Activated CD4-positive, alpha-beta T cell treated with anti-CD3 and anti-CD28 coated beads, Interleukin-2, amount 50 U/mL, for 24 hours (primary cell): Measurements from ENCODE around the gene LOX.
"Not testable (repeated sequence)": the region's sequence is repeated elsewhere in the genome, so short reads cannot be mapped to it uniquely, and the experiment has no call there.

Experiments
- DNase-seq, 2 donors: peaks; one replicate each; pipeline ENCODE4 v3.0.0-alpha.2; 2020; ENCODE audit warnings: low read depth in 1 of 2, low spot score in 1 of 2

LOX gene

DNA sequence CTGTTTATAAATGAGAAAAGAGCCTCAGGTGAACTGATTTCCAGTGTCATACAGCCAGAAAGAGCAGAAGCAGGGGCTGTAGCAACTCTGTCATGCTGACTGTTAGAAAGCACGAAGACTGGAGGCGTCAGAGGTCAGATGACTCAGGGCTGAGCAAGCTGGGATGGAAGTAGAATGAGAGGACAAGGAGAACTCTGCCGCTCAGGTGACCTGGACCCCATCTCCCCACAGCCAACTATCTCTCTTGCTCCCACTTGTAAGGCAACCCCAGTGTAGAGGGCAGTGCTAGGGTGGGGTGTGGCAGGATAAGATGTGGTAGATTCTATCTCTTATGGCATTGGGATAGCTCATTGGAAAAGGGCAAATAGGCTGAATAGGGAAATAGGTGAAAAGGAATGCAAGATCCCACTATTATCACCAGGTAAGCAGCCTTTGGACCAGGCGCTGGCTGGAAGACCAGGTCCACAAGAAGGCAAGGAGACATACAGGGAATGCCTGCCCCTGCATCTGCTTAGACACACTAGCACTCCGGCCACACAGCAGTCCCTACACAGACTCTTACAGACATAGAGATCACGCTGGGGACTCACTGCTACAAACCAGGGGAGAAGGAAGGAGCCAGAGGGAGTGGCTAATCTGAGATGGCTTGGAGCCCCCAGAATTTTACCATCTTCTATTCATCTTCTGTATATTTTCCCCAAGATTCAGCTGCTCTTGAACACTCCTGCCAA is 21.2 kb upstream of the LOX start:
- no peak for DNase-seq

- no peak for DNase-seq
Measured at GRCh38 chr5:122097391-122097790, 19.3 kb upstream of the LOX start.

DNA sequence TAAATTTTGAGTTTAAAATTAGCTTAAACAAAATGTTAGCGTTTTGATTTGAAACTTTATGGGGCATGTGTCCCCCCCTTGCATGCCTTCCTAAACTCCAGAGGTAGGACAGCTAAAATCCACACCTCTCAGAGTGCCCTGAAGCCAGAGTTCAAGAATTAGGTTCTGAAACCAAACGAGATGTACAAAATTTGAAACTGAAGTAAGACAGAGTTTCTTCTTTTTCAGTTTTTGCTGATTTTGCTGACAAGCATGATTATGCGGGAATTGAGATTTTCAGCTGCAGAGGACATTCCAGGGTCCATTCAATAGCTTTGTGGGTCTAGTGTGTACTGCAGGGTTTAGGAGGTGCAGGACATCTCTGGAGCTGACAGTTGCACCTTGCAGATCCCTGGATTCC is 17.1 kb upstream of the LOX start:
- no peak for DNase-seq

GRCh38 chr5:122094251-122094650 is 16.2 kb upstream of the LOX start:
- not testable (repeated sequence) for DNase-seq

DNA sequence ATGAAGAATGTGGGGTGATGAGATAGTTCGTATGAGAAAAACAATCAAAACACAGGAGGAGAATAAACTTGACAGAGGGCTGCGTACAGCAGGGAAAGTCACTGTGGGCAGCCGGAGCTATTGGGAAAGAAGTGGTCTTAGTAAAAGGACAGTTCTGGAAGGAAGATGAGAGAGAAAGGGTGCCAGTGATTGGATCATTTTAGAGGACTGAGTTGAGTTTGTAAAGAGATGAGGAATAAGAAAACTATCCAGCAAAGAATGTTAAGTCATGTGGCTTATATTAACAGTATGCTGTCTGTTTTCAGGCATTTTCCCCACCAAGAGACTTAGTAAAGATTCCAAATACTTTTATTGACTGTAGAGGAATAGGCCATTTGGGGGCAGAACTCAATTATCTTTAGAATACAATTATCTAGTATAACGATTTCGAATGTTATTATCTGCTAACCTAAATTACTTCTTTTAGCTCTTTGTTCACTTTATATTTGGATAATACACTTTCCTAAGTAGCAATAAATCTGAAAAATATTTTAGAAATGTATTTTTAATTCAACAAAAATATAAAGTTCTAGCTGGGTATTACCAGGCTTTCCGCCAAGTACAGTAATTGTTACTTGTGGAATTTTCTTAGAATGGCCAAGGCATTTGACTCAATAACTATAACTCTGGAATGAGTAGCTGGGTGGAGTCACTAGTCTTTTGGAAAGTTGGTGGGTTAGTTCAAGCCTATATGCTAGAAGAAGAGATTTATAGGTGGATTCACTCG is 15.5 kb upstream of the LOX start:
- DNase-seq, result no peak

- no peak for DNase-seq
Measured at GRCh38 chr5:122091936-122092600, 14.0 kb upstream of the LOX start.

- DNase-seq, result no peak
Measured at GRCh38 chr5:122089096-122090013, 11.3 kb upstream of the LOX start.

- no peak for DNase-seq
Measured at GRCh38 chr5:122085041-122085440, 7.0 kb upstream of the LOX start.

- no peak for DNase-seq
Measured at GRCh38 chr5:122083535-122083934, 5.5 kb upstream of the LOX start.

GRCh38 chr5:122081541-122081940 is 3.5 kb upstream of the LOX start:
- DNase-seq, result no peak

- no peak for DNase-seq
Measured at GRCh38 chr5:122077366-122078115, 518 bp downstream of the LOX start.

GRCh38 chr5:122076669-122077365 is 1.2 kb downstream of the LOX start:
- DNase-seq, result peak in 1 of 2 donors; percentile 14

- no peak for DNase-seq
Measured at GRCh38 chr5:122076050-122076461, 2.0 kb downstream of the LOX start.

GRCh38 chr5:122073864-122074263 is 4.2 kb downstream of the LOX start:
- no peak for DNase-seq

DNA sequence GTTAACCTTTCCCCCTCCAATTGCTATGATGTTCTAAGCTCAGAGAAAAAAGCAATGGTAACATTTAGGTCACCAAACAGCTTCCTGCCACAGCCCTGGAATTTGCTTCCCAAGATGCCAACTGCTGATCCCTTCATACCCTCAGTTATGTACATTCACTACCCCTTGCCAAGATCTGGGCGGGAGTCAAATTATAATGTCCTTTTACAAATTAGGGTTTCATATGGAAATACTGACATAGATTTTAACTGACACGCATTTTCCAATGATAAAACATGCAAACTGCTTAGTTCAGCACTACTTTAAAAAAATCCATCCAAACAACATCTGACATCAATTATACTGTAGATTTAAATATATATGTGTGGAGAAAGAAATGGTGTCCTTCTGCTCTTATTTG is 5.0 kb downstream of the LOX start:
- no peak for DNase-seq

DNA sequence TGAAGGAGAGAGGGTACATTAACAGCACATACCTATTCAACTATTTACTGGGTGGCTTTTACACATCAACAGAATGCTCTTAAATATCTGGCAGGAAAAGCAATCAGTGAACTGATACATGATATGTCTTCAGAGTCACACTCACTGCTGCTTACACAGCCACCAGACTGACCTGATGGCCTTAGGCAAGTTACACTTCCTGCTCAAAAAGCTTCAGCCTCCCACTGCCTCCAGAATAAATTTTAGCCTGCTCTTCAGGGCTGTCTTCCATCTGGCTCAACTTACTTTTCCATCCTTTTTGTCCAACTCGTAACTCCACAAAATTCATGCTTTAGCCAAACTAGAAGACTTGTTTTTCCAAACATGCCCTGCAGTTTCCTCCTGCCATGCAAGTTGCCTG is 10.7 kb downstream of the LOX start:
- DNase-seq, result no peak

DNA sequence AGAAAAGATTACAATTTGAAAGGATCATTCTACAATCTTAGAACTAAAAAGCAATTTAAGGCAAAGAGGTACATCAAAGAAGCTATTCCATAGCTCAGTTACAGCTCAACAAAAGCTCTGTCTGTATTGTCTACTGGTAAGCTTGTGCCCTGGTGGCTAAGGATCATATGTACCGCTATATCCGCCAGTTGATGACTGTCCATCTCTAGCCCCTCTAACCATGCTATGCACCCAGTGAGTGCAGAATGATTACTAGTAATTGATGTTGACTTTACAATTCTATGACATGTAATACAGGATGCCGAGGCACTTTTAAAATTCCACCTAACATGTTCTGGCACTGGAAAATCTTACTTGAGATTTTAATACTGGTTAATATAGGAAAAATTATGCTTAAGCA is 13.1 kb downstream of the LOX start:
- DNase-seq, result no peak

DNA sequence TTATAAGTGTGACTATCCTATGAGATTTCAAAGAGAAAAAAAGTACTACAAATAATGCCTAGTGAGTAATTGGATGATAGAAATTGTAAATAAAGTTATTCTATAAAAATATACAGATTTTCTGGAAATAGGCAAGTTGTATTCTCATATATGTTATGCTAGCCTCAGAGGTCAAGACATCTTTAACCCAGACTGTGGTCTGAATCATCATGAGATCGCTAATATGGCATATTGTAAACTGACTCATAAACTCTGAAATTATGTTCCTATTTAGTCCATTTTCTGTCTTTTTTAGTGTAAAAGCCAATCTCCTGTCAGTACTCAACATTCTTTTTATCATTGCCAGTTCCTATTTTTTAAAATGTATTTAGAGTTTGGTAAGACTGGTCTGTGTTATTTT is 14.2 kb downstream of the LOX start:
- DNase-seq, result no peak

GRCh38 chr5:122062205-122062604 is 15.9 kb downstream of the LOX start:
- DNase-seq, result no peak

DNA sequence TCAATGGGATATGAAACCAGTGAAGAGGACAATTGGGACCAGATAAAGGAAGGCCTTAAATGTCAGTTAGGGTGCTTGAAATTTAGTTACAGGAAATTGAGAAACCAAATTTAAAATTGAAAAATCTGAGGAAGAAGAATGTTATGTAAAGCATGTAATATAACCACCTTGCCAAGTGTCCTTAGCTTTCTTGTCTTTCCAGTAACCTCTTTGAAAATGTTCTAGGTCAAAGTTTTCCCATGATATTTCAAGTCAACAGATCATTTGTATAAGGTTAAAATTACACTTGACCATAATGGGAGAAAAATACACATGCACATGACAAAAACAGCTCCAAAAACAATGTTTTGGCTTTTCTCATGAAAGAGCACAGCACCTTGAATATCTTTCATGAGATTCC is 21.1 kb downstream of the LOX start:
- no peak for DNase-seq
